Suprapubic skin (tissue), 4 donors: ENCODE measurements around the gene UTS2B.
"Not testable (repeated sequence)": the region's sequence is repeated elsewhere in the genome, so short reads cannot be mapped to it uniquely, and the experiment has no call there.

Experiments used
- POLR2A ChIP-seq, 2 donors: fragments of 450-650 bp; IDR thresholded peaks; one replicate each; pipeline ENCODE4 v1.6.1; 2017; ENCODE audit warnings: antibody characterized with exemption in 2 of 2, mild to moderate bottlenecking in 2 of 2, moderate library complexity in 2 of 2
- POLR2AphosphoS5 ChIP-seq, 3 donors: sonication (generic); formaldehyde crosslinking; IDR thresholded peaks; one replicate each; pipeline ENCODE4 v1.6.1; 2017; ENCODE audit warnings: antibody characterized with exemption in 3 of 3
- TF ChIP-seq, protein P1 (sequence below), 2 donors: fragments of 200-600 bp in 1 of 2; fragments of 450-650 bp in 1 of 2; sonication (generic) in 1 of 2; IDR thresholded peaks; one replicate each; pipeline ENCODE4 v1.5.1; 2016 to 2019; ENCODE audit warnings: antibody characterized with exemption in 2 of 2, mild to moderate bottlenecking in 1 of 2, moderate library complexity in 1 of 2

DNA sequence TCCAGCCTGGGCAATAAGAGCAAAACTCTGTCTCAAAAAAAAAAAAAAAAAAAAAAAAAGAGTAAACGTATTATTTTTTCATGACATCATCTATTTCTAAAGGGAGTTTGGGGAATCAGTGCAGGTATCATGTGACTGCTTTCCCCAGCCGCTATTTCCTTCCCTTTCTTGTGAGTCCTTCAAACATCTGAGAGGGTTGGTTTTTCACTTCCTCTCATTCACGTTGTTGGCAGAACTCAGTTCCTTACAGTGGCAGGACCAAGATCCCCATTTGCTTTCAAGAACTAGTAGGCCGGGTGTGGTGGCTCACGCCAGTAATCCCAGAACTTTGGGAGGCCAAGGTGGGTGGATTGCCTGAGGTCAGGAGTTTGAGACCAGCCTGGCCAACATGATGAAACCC, 84.3 kb downstream of the UTS2B start:
- TF ChIP-seq POLR2AphosphoS5, POLR2A (IDR thresholded peaks at IDR 0.05): not testable (repeated sequence)
- TF ChIP-seq, protein P1, sequence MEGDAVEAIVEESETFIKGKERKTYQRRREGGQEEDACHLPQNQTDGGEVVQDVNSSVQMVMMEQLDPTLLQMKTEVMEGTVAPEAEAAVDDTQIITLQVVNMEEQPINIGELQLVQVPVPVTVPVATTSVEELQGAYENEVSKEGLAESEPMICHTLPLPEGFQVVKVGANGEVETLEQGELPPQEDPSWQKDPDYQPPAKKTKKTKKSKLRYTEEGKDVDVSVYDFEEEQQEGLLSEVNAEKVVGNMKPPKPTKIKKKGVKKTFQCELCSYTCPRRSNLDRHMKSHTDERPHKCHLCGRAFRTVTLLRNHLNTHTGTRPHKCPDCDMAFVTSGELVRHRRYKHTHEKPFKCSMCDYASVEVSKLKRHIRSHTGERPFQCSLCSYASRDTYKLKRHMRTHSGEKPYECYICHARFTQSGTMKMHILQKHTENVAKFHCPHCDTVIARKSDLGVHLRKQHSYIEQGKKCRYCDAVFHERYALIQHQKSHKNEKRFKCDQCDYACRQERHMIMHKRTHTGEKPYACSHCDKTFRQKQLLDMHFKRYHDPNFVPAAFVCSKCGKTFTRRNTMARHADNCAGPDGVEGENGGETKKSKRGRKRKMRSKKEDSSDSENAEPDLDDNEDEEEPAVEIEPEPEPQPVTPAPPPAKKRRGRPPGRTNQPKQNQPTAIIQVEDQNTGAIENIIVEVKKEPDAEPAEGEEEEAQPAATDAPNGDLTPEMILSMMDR (IDR thresholded peaks at IDR 0.05), result not testable (repeated sequence)
